Neural crest cell (in vitro differentiated cells): ENCODE data around the gene LCN2. TPM values are rescaled to one million over a fixed set of nuclear protein-coding genes. Genes with fewer than 3 reads are reported as not detected.

Experiments used
- DNase-seq: peaks from one replicate; pipeline ENCODE4 v3.0.0; 2021; ENCODE audit warnings: low read depth, mixed read lengths, low spot score
- H3K27ac Mint-ChIP-seq: one replicate; pipeline ENCODE4 v1.8.0; 2021; ENCODE audit warnings: mild to moderate bottlenecking, mixed read lengths; ENCODE audit not compliant: unreplicated experiment
- H3K27me3 Mint-ChIP-seq: 2 replicates; pipeline ENCODE4 v1.8.0; 2021; ENCODE audit warnings: low read depth, mild to moderate bottlenecking, mixed read lengths
- H3K36me3 Mint-ChIP-seq: 2 replicates; pipeline ENCODE4 v1.8.0; 2021; ENCODE audit warnings: low read depth, mild to moderate bottlenecking, mixed read lengths
- H3K4me1 Mint-ChIP-seq: 2 replicates; pipeline ENCODE4 v1.8.0; 2021; ENCODE audit warnings: mixed read lengths
- H3K4me3 Mint-ChIP-seq: one replicate; pipeline ENCODE4 v1.8.0; 2021; ENCODE audit warnings: mild to moderate bottlenecking, mixed read lengths
- H3K9me3 Mint-ChIP-seq: 2 replicates; pipeline ENCODE4 v1.8.0; 2021; ENCODE audit warnings: mixed read lengths
- total RNA-seq: library from RNA; stranded (reverse); gene quantifications from 2 replicates; pipeline ENCODE4 v1.2.1, GENCODE V29; 2021
- TF ChIP-seq, protein P1 (sequence below): fragments of 200-600 bp; sonication (generic); conservative IDR thresholded peaks from 2 replicates; pipeline ENCODE4 v1.5.0; 2021; ENCODE audit warnings: antibody characterized with exemption, mild to moderate bottlenecking

The LCN2 gene
- total RNA-seq, 1 donor from 2014 or later: not detected

DNA sequence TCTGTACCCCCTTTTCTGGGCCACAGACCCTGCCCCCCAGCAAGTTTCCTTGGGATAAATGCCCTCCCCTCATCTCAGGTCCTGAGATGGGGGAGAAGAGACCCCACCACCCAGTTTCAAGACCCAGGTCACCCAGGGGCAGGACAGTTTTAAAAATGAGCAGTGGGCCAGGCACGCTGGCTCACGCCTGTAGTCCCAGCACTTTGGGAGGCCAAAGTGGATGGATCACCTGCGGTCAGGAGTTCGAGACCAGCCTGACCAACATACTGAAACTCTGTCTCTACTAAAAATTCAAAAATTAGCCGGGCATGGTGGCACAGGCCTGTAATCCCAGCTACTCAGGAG is 27.8 kb upstream of the LCN2 start:
- Mint-ChIP-seq H3K36me3 (no peaks in the 10 kb centered on the region), H3K4me3 (no peak overlapping the region), H3K27ac (no peak overlapping the region), H3K4me1 (peaks cover 21% of the 10 kb centered on the region), H3K9me3 (no peaks in the 10 kb centered on the region), H3K27me3 (peaks cover 2% of the 10 kb centered on the region)
- DNase-seq: no peak
- TF ChIP-seq, protein P1, sequence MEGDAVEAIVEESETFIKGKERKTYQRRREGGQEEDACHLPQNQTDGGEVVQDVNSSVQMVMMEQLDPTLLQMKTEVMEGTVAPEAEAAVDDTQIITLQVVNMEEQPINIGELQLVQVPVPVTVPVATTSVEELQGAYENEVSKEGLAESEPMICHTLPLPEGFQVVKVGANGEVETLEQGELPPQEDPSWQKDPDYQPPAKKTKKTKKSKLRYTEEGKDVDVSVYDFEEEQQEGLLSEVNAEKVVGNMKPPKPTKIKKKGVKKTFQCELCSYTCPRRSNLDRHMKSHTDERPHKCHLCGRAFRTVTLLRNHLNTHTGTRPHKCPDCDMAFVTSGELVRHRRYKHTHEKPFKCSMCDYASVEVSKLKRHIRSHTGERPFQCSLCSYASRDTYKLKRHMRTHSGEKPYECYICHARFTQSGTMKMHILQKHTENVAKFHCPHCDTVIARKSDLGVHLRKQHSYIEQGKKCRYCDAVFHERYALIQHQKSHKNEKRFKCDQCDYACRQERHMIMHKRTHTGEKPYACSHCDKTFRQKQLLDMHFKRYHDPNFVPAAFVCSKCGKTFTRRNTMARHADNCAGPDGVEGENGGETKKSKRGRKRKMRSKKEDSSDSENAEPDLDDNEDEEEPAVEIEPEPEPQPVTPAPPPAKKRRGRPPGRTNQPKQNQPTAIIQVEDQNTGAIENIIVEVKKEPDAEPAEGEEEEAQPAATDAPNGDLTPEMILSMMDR: no peak

DNA sequence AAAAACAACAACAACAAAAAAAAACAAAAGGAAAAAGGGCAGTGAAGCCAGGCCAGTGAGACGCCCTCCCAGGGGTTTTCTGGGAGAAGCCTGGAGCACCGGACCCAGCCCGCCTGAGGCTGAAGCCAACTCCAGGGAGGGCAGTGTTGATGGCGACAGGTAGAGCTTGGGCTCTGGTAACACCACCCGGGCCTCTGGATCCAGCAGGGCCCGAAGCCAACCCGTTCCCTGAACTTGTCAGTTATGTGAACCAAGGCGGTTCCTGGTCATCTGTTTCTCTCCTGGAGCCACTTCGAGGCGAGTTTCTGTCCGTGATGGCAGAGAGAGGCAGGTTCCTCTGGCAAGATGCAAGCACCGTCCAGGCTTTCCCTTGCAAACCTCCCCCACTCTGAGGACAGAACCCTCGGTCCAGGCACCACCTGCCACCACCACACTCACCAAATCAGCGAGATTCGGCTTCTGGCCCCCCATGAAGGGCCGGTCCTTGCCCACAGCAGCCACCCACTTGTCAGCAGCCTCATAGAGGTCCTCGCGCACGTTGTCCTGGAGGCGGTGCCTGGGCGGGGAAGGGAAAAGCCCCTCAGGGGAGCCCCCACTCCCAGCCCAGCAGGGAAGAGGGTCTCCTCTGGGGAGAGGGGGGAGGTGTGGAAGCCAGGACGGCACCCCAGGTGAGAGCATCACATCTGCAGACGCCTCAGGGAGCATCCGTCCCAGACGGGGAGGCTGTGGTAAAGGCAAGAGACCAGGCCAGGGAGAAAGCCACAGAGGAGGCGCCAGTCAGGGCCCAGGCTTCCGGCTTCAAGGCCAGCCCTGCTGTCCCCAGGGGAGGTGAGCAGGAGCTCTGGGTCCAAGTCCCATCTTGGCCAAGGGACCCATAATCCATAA is 27.1 kb upstream of the LCN2 start:
- Mint-ChIP-seq H3K4me1 (peaks cover 21% of the 10 kb centered on the region), H3K4me3 (no peak overlapping the region), H3K36me3 (no peaks in the 10 kb centered on the region), H3K9me3 (no peaks in the 10 kb centered on the region), H3K27me3 (peaks cover 2% of the 10 kb centered on the region), H3K27ac (no peak overlapping the region)
- no peak for DNase-seq
- TF ChIP-seq, protein P1: no peak

DNA sequence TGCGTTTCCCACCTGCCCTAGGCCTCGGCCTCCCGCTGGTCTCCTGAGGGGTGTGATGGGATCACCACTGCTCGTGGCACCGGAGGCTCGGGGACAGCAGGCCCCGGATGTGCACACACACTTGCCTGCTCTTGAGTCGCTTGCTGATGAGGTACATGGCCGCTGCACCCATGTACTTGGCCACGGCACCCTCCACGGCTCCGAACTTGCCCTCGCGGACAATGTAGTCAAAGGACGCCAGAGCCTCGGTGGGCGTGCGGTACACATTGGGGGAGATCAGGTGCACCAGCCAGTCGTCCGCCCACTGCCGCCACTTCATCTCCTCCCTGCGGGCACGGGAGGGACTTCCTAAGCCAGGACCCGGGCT is 26.5 kb upstream of the LCN2 start:
- DNase-seq: no peak

DNA sequence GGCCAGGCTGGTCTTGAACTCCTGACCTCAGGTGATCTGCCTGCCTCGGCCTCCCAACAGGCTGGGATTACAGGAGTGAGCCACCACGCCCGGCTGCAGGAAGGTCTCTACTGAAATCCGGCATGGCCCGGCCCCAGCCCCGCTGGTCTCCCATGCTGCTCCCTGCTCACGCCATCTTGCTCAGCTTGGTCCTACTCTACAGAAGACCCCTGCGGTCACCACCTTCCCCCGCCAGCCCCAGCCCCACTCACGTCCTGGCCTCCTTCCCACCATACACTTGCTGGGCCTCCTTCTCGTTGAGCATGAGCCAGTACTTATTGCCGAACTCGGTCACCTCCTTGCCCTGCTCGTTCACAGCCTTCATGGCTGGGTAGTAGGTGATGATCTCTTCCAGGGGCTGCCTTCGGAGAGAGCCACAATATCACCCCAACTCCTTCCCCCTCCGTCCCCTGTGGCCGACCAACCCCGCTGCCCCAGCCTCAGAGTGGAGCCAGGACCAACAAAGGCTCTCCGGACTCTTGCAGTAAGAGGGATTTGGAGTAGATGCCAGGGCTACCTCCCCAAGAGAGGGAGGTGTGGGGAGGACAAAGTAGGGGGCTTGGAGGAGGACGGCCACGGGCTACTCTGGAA is 25.7 kb upstream of the LCN2 start:
- DNase-seq: no peak
- Mint-ChIP-seq H3K4me1 (peaks cover 19% of the 10 kb centered on the region), H3K9me3 (no peaks in the 10 kb centered on the region), H3K27me3 (no peaks in the 10 kb centered on the region), H3K27ac (no peak overlapping the region), H3K4me3 (no peak overlapping the region), H3K36me3 (no peaks in the 10 kb centered on the region)
- TF ChIP-seq, protein P1: no peak

More for the DNA sequence above, 26.5 kb upstream of the LCN2 start:
- H3K4me3 Mint-ChIP-seq: no peak overlapping the region
- TF ChIP-seq, protein P1: no peak
- H3K27me3 Mint-ChIP-seq: no peaks in the 10 kb centered on the region
- H3K4me1 Mint-ChIP-seq: peaks cover 16% of the 10 kb centered on the region
- H3K9me3 Mint-ChIP-seq: no peaks in the 10 kb centered on the region
- no peak overlapping the region for H3K27ac Mint-ChIP-seq
- H3K36me3 Mint-ChIP-seq: no peaks in the 10 kb centered on the region

DNA sequence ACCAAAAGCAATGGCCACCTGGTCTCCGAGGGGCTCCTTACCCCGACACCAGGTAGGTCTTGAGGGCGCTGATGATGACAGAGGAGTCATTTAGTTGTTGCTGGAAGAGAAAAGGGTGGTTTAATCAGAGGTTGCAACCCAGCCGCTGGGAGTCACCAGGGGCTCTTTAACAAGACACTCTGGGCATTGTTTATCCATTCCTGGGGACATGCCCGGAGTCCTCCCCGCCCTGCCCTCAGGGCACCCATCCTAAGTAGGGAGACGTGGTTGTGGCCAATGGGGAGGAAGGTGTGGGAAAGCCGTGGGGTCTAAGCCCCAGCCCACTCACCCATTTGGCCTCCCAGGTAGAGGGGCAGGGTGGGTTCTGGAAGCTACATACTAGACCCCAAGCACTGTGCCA is 24.8 kb upstream of the LCN2 start:
- TF ChIP-seq, protein P1: no peak
- Mint-ChIP-seq H3K9me3 (peaks cover 4% of the 10 kb centered on the region), H3K27me3 (no peaks in the 10 kb centered on the region)

More for the DNA sequence above, 24.8 kb upstream of the LCN2 start:
- Mint-ChIP-seq H3K4me3 (peak overlapping the region; percentile 88), H3K36me3 (peaks cover 5% of the 10 kb centered on the region), H3K27ac (no peak overlapping the region), H3K4me1 (peaks cover 25% of the 10 kb centered on the region)
- DNase-seq: no peak
